Occipital lobe (tissue), 2 donors: ENCODE results near the gene TSPAN18. TPM values are rescaled to one million over a fixed set of nuclear protein-coding genes. Genes with fewer than 3 reads are reported as not detected.

Source experiments
- DNase-seq: peaks from one replicate; lab custom pipeline; 2025; lab: John Stamatoyannopoulos, UW
- total RNA-seq: library from RNA; depleted of rRNA; stranded (reverse); fragments of >200 nt; gene quantifications from one replicate; pipeline ENCODE4 v1.2.3, GENCODE V29; 2014

Gene TSPAN18
- total RNA-seq, 1 donor from 2014 or later, result 19.7 TPM

- no peak for DNase-seq
Measured at GRCh38 chr11:44915004-44915403, 188.2 kb downstream of the TSPAN18 start.

- no peak for DNase-seq
Measured at GRCh38 chr11:44915621-44916020, 188.9 kb downstream of the TSPAN18 start.

GRCh38 chr11:44916331-44916730 lies 189.6 kb downstream of the TSPAN18 start:
- DNase-seq, result no peak

GRCh38 chr11:44916801-44917385 lies 190.1 kb downstream of the TSPAN18 start:
- no peak for DNase-seq

- DNase-seq, result no peak
Measured at GRCh38 chr11:44917741-44918140, 191.0 kb downstream of the TSPAN18 start.

- no peak for DNase-seq
Measured at GRCh38 chr11:44920451-44920850, 193.7 kb downstream of the TSPAN18 start.

- no peak for DNase-seq
Measured at GRCh38 chr11:44923115-44923514, 196.4 kb downstream of the TSPAN18 start.

- DNase-seq, result no peak
Measured at GRCh38 chr11:44923806-44924205, 197.0 kb downstream of the TSPAN18 start.

GRCh38 chr11:44926036-44926435 lies 199.3 kb downstream of the TSPAN18 start:
- no peak for DNase-seq

GRCh38 chr11:44927174-44927661 lies 200.5 kb downstream of the TSPAN18 start:
- DNase-seq, result peak; percentile 87

- no peak for DNase-seq
Measured at GRCh38 chr11:44928144-44928543, 201.4 kb downstream of the TSPAN18 start.

- no peak for DNase-seq
Measured at GRCh38 chr11:44928816-44929215, 202.1 kb downstream of the TSPAN18 start.

- DNase-seq, result no peak
Measured at GRCh38 chr11:44930588-44931302, 204.0 kb downstream of the TSPAN18 start.

- no peak for DNase-seq
Measured at GRCh38 chr11:44931466-44931865, 204.7 kb downstream of the TSPAN18 start.

GRCh38 chr11:44934110-44934509 lies 207.3 kb downstream of the TSPAN18 start:
- no peak for DNase-seq

- DNase-seq, result no peak
Measured at GRCh38 chr11:44934735-44935250, 208.0 kb downstream of the TSPAN18 start.

- peak; percentile 65 for DNase-seq
Measured at GRCh38 chr11:44936525-44936924, 209.8 kb downstream of the TSPAN18 start.

GRCh38 chr11:44936951-44937543 lies 210.3 kb downstream of the TSPAN18 start:
- no peak for DNase-seq

GRCh38 chr11:44938066-44938691 lies 211.4 kb downstream of the TSPAN18 start:
- DNase-seq, result no peak

GRCh38 chr11:44939673-44940395 lies 213.1 kb downstream of the TSPAN18 start:
- DNase-seq, result no peak

- no peak for DNase-seq
Measured at GRCh38 chr11:44940404-44940803, 213.6 kb downstream of the TSPAN18 start.
